ENCODE data around the gene RSKR. TPM values are rescaled to one million over a fixed set of nuclear protein-coding genes. Genes with fewer than 3 reads are reported as not detected.

Gene RSKR
- total RNA-seq, 4 donors from 2014 or later, result 4.2 to 13.1 (median 9.5) TPM

GRCh38 chr17:28618464-28618863 lies 4.5 kb upstream of the RSKR start:
- Histone ChIP-seq H3K9me3 (no peaks in the 10 kb centered on the region), H3K4me1 (no peaks in the 10 kb centered on the region), H3K27me3 (no peaks in the 10 kb centered on the region), H3K4me3 (replicated peaks in 1 of 3) (no peak overlapping the region), H3K36me3 (peaks cover 89 to 92% of the 10 kb centered on the region in 2 donors), H3K27ac (no peak overlapping the region)
- DNase-seq, result no peak
- TF ChIP-seq POLR2A (IDR thresholded peaks at IDR 0.05) (no peak), CTCF (IDR thresholded peaks at IDR 0.05) (no peak)
- 95 to 98% methylated on average over 3 of the region's 3 CpGs for WGBS, 2 donors
- intact Hi-C loops (cut with DNase I), result no loop called here

GRCh38 chr17:28616281-28616680 lies 2.3 kb upstream of the RSKR start:
- WGBS, 2 donors, result 88 to 90% methylated on average over 7 of the region's 7 CpGs
- intact Hi-C loops (cut with DNase I), result no loop called here

DNA sequence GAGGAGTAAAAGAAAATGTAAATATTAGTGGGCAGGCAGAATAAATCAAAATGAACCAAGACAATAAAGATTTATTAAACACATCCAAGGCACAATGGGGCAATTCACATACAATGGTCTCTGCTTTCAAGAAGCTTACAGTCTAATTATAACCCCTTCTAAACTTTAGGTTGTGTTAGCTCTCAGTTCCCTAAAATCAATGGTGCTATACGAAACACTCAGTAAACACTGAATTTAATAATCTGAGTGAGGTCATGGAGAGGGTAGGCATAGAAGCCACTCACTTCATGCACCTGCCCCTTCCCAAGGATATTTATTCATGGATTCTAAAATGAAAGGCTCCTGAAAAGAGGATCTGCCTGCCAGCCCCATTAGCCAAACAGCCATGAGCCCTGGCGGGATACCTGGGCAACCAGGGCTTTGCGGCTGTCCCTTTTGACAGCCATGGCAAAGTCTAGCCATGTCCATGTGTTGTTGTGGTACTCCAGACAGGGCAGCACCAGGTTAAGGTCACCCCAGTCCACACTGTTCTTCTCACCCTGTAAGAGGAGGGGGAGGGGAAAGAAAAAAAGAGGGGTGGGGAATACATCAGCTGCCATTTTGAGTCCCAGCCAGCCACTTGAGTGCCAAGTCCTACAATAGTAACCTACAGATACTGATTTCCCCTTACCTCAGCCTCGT lies 1.4 kb upstream of the RSKR start:
- peaks cover 62 to 65% of the 10 kb centered on the region in 2 donors for H3K36me3 ChIP-seq
- H3K27ac ChIP-seq, result no peak overlapping the region
- DNase-seq, result no peak
- H3K27me3 ChIP-seq, result no peaks in the 10 kb centered on the region
- no peak overlapping the region for H3K4me3 ChIP-seq (replicated peaks in 1 of 3)
- no peaks in the 10 kb centered on the region for H3K9me3 ChIP-seq
- H3K4me1 ChIP-seq, result peaks cover 0 to 6% of the 10 kb centered on the region in 2 donors
- TF ChIP-seq POLR2A (IDR thresholded peaks at IDR 0.05), result no peak
- TF ChIP-seq CTCF (IDR thresholded peaks at IDR 0.05), result no peak
- intact Hi-C loops (cut with DNase I), result no loop called here
- 92 to 96% methylated on average over 4 of the region's 4 CpGs for WGBS, 2 donors

More at GRCh38 chr17:28616281-28616680, 2.3 kb upstream of the RSKR start:
- peaks cover 71 to 74% of the 10 kb centered on the region in 2 donors for H3K36me3 ChIP-seq
- no peak overlapping the region for H3K27ac ChIP-seq
- no peak overlapping the region for H3K4me3 ChIP-seq (replicated peaks in 1 of 3)
- DNase-seq, result no peak
- H3K9me3 ChIP-seq, result no peaks in the 10 kb centered on the region
- TF ChIP-seq CTCF (IDR thresholded peaks at IDR 0.05), result no peak
- TF ChIP-seq POLR2A (IDR thresholded peaks at IDR 0.05), result no peak
- H3K27me3 ChIP-seq, result no peaks in the 10 kb centered on the region
- H3K4me1 ChIP-seq, result peaks cover 0 to 6% of the 10 kb centered on the region in 2 donors

- TF ChIP-seq POLR2A (IDR thresholded peaks at IDR 0.05) (no peak), CTCF (IDR thresholded peaks at IDR 0.05) (peak; percentile 33 to 76 (median 58))
- peaks cover 40 to 43% of the 10 kb centered on the region in 2 donors for H3K36me3 ChIP-seq
- 78 to 87% methylated on average over 6 of the region's 6 CpGs for WGBS, 2 donors
- peaks cover 0 to 6% of the 10 kb centered on the region in 2 donors for H3K4me1 ChIP-seq
- peak; percentile 48 to 49 for DNase-seq
- peak overlapping the region in 1 of 3 donors; percentile 15 for H3K27ac ChIP-seq
- no peak overlapping the region for H3K4me3 ChIP-seq (replicated peaks in 1 of 3)
- H3K9me3 ChIP-seq, result no peaks in the 10 kb centered on the region
- H3K27me3 ChIP-seq, result no peaks in the 10 kb centered on the region
- intact Hi-C loops (cut with DNase I), result loop anchor here (2.0 to 5.0 kb wide), 2 partner anchors 66 to 121 kb away; no protein-coding TSS in a partner anchor
Measured at GRCh38 chr17:28612936-28613872, 781 bp downstream of the RSKR start.
